RWPE1 (cell line): ENCODE measurements around the gene LIN9.

ENCODE experiments used
- CTCF ChIA-PET: fragments of 350-600 bp; sonication (Branson Sonifier 250); formaldehyde crosslinking; extraction: SDS; loops from one replicate; lab custom pipeline; 2021; lab: Yijun Ruan, JAX
- POLR2A ChIA-PET: fragments of 400-600 bp; formaldehyde crosslinking; extraction: SDS; loops from one replicate; lab custom pipeline; 2020; ENCODE audit warnings: antibody characterized with exemption; ENCODE audit not compliant: low non-redundant PET; lab: Yijun Ruan, JAX
- DNase-seq: peaks from one replicate; pipeline ENCODE4 v3.0.0; 2012; ENCODE audit warnings: low spot score
- H3K27ac ChIP-seq: fragments of 450-650 bp; 2 replicates; pipeline ENCODE4 v1.5.1; 2017
- CTCF ChIP-seq: fragments of 450-650 bp; conservative IDR thresholded peaks from 2 replicates; pipeline ENCODE4 v1.5.1; 2017; ENCODE audit warnings: low read depth, mild to moderate bottlenecking

Gene LIN9

GRCh38 chr1:226201029-226201593 is 107.9 kb downstream of the LIN9 start:
- CTCF ChIA-PET, result interaction anchor here (0.5 to 2.8 kb wide), 10 partner anchors 9 to 136 kb away, joined by 3 to 20 read pairs (median 4); no protein-coding TSS in a partner anchor
- 0 out of 2 replicates have a peak, but pooled peaks have one; percentile 8 for TF ChIP-seq CTCF
- POLR2A ChIA-PET, result no interaction called here
- no peak overlapping the region for H3K27ac ChIP-seq
- no peak for DNase-seq

- ChIA-PET CTCF (interaction anchor here (0.6 to 1.4 kb wide), 3 partner anchors 76 to 135 kb away, joined by 4 to 20 read pairs (median 6); no protein-coding TSS in a partner anchor), POLR2A (no interaction called here)
- no peak for DNase-seq
- no peak for TF ChIP-seq CTCF
- no peak overlapping the region for H3K27ac ChIP-seq
These were observed 109.0 kb downstream of the LIN9 start for GRCh38 chr1:226199971-226200370.

GRCh38 chr1:226195144-226195543 is 113.8 kb downstream of the LIN9 start:
- H3K27ac ChIP-seq, result no peak overlapping the region
- DNase-seq, result no peak
- POLR2A ChIA-PET, result interaction anchor here (0.6 kb wide), 1 partner anchor 18 kb away, joined by 6 read pairs; no protein-coding TSS in a partner anchor
- TF ChIP-seq CTCF, result no peak
- CTCF ChIA-PET, result interaction anchor here (0.6 to 1.1 kb wide), 2 partner anchors 70 to 561 kb away, joined by 3 read pairs; no protein-coding TSS in a partner anchor

- no peak for TF ChIP-seq CTCF
- CTCF ChIA-PET, result interaction anchor here (1.3 kb wide), 1 partner anchor 10 kb away, joined by 6 read pairs; no protein-coding TSS in a partner anchor
- DNase-seq, result no peak
- POLR2A ChIA-PET, result no interaction called here
- peak overlapping the region; percentile 89; the same call in 1 of the 2 replicates for H3K27ac ChIP-seq
These were observed 121.6 kb downstream of the LIN9 start for GRCh38 chr1:226187380-226187779.

- peak overlapping the region; percentile 89 for H3K27ac ChIP-seq
- no peak for DNase-seq
- TF ChIP-seq CTCF, result no peak
- ChIA-PET POLR2A (no interaction called here), CTCF (interaction anchor here (0.6 to 1.3 kb wide), 2 partner anchors 10 to 433 kb away, joined by 6 to 7 read pairs; no protein-coding TSS in a partner anchor)
These were observed 122.0 kb downstream of the LIN9 start for GRCh38 chr1:226187019-226187322.

- peak; percentile 88 for DNase-seq
- ChIA-PET POLR2A (interaction anchor here (0.7 to 2.7 kb wide), 2 partner anchors 8 to 58 kb away, joined by 4 to 18 read pairs; no protein-coding TSS in a partner anchor), CTCF (interaction anchor here (0.6 to 2.4 kb wide), 6 partner anchors 11 to 432 kb away, joined by 3 to 12 read pairs (median 6); no protein-coding TSS in a partner anchor)
- no peak for TF ChIP-seq CTCF
- H3K27ac ChIP-seq, result peak within 1 kb of the TSS; percentile 89
These were observed 122.6 kb downstream of the LIN9 start, which contains the start of gene ACBD3 for GRCh38 chr1:226186124-226187018. Gene ACBD3, minus strand, starts transcription at chr1:226186741. Its CDS starts 66 bp downstream, at chr1:226186675.
